Thoracic aorta (tissue), 2 donors: ENCODE data around the gene SIRT5. TPM values are rescaled to one million over a fixed set of nuclear protein-coding genes. Genes with fewer than 3 reads are reported as not detected.

Source experiments
- ATAC-seq: fragments of 150-250 bp; one replicate; pipeline ENCODE4 v1.8.0; 2017; ENCODE audit warnings: low read depth; ENCODE audit not compliant: insufficient number of reproducible peaks, low FRiP score
- DNase-seq: peaks from one replicate; pipeline ENCODE4 v3.0.0-alpha.2; 2020; ENCODE audit warnings: low spot score
- H3K27ac ChIP-seq, 2 donors: fragments of 200-600 bp; sonication (generic); 1 replicate in 1 of 2; 2 replicates in 1 of 2; pipeline ENCODE4 v1.5.1; 2016; ENCODE audit warnings: mild to moderate bottlenecking in 2 of 2, moderate library complexity in 2 of 2
- H3K27me3 ChIP-seq: fragments of 200-600 bp; sonication (generic); replicated peaks from 2 replicates; pipeline ENCODE4 v1.6.0; 2016; ENCODE audit warnings: mild to moderate bottlenecking; ENCODE audit not compliant: insufficient read depth
- H3K36me3 ChIP-seq: fragments of 200-600 bp; sonication (generic); one replicate; pipeline ENCODE4 v1.5.1; 2016
- H3K4me1 ChIP-seq, 2 donors: fragments of 200-600 bp; sonication (generic); 1 replicate in 1 of 2; 2 replicates in 1 of 2; pipeline versions ENCODE4 v1.5.1 to v1.6.0; 2016; ENCODE audit warnings: low read depth in 2 of 2, mild to moderate bottlenecking in 1 of 2; ENCODE audit not compliant: control insufficient read depth in 1 of 2
- H3K4me3 ChIP-seq: fragments of 200-600 bp; sonication (generic); 2 replicates; pipeline ENCODE4 v1.5.1; 2016; ENCODE audit warnings: mild to moderate bottlenecking
- H3K9me3 ChIP-seq: fragments of 200-600 bp; sonication (generic); 2 replicates; pipeline ENCODE4 v1.5.1; 2016
- CTCF ChIP-seq: fragments of 200-600 bp; sonication (generic); IDR thresholded peaks from one replicate; pipeline ENCODE4 v1.5.1; 2019; ENCODE audit warnings: antibody characterized with exemption
- total RNA-seq, 2 donors: library from RNA; depleted of rRNA; stranded (reverse); fragments of >200 nt; gene quantifications; one replicate each; pipeline versions ENCODE4 v1.1.0 to v1.2.3, GENCODE V29; 2016

SIRT5 gene
- 10 to 100 TPM in 1 of 2 donors, 1 to 10 TPM in 1; 5.7 to 10.0 TPM for total RNA-seq

- no peaks in the 10 kb centered on the region for H3K27me3 ChIP-seq
- no peaks in the 10 kb centered on the region for H3K36me3 ChIP-seq
- H3K27ac ChIP-seq: peak within 1 kb of the TSS; percentile 92 to 95
- H3K4me3 ChIP-seq: peak within 1 kb of the TSS; percentile 100
- DNase-seq: peak; percentile 27
- TF ChIP-seq CTCF: no peak
- peak; percentile 49 for ATAC-seq
- no peaks in the 10 kb centered on the region for H3K9me3 ChIP-seq
- H3K4me1 ChIP-seq: peaks cover 0 to 7% of the 10 kb centered on the region in 2 donors
Observed at GRCh38 chr6:13574571-13575376, at the start of gene SIRT5. TSS of gene SIRT5 (plus strand) at chr6:13574601. CDS start at chr6:13584111, 9,510 bp downstream.

- H3K27ac ChIP-seq: no peak overlapping the region
- ATAC-seq (no peak), DNase-seq (no peak)
- TF ChIP-seq CTCF: no peak
- no peak overlapping the region for H3K4me3 ChIP-seq
- H3K36me3 ChIP-seq: no peaks in the 10 kb centered on the region
- H3K27me3 ChIP-seq: no peaks in the 10 kb centered on the region
- no peaks in the 10 kb centered on the region for H3K4me1 ChIP-seq
- H3K9me3 ChIP-seq: no peaks in the 10 kb centered on the region
Observed at GRCh38 chr6:13524801-13525508, 49.4 kb upstream of the SIRT5 start.

- Histone ChIP-seq H3K27ac (peak overlapping the region in 1 of 2 donors; percentile 10), H3K4me3 (no peak overlapping the region)
Observed at GRCh38 chr6:13526357-13526726, 48.1 kb upstream of the SIRT5 start.

GRCh38 chr6:13526727-13527670, 47.4 kb upstream of the SIRT5 start:
- H3K4me3 ChIP-seq: no peak overlapping the region
- H3K27ac ChIP-seq: peak overlapping the region in 1 of 2 donors; percentile 28
- DNase-seq (no peak), ATAC-seq (no peak)
- no peak for TF ChIP-seq CTCF
- no peaks in the 10 kb centered on the region for H3K36me3 ChIP-seq
- no peaks in the 10 kb centered on the region for H3K9me3 ChIP-seq
- H3K4me1 ChIP-seq: no peaks in the 10 kb centered on the region
- no peaks in the 10 kb centered on the region for H3K27me3 ChIP-seq

More at GRCh38 chr6:13526357-13526726, 48.1 kb upstream of the SIRT5 start:
- DNase-seq (no peak), ATAC-seq (no peak)
- no peaks in the 10 kb centered on the region for H3K27me3 ChIP-seq
- no peaks in the 10 kb centered on the region for H3K36me3 ChIP-seq
- TF ChIP-seq CTCF: no peak
- no peaks in the 10 kb centered on the region for H3K4me1 ChIP-seq
- H3K9me3 ChIP-seq: no peaks in the 10 kb centered on the region
